HS-5 (cell line): Measurements from ENCODE around the gene DGCR8.

Experiments
- DNase-seq: peaks from one replicate; pipeline ENCODE4 v3.0.0-alpha.2; 2012; ENCODE audit warnings: low read depth

Gene DGCR8

DNA sequence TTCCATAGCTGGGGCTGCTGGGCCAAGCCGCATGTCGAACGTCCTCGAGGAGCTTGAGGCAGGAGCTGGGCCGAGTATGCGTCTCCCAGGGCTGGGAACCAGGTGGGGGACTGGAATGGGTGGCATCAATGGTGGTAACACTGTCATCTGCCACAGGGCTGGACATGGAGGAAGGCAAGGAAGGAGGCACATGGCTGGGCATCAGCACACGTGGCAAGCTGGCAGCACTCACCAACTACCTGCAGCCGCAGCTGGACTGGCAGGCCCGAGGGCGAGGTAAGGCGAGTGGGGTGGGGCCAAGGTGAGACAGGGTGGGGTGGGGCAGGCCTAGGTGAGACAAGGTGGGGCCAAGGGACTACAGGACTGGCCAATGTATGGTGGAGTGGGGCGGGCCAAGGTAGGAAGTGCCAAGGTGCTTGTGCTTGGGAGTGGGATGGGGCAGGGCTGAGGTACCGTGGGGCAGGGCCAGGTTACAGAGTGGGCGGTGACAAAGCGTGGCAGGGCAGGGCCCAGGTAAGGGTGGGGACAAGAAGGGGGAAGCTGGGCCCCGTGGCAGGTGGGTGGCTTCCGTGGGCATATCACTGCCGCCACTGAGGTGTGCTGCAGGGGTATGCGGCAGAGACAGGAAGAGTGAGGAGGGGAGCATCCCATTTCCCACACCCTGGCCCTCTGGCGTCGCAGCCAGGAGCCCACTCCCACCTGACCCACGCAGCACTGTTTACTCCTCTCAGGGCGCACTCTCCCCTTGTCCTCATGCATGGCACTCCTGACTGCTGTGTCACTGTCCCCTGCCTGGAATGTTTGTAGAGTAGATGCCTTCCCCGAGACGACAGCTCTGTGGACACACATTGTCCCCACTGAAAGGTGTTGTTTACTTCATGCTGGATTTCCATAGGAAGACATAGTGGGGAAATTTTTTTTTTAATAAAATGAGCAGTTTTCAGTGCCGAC is 27.5 kb upstream of the DGCR8 start:
- DNase-seq = no peak

DNA sequence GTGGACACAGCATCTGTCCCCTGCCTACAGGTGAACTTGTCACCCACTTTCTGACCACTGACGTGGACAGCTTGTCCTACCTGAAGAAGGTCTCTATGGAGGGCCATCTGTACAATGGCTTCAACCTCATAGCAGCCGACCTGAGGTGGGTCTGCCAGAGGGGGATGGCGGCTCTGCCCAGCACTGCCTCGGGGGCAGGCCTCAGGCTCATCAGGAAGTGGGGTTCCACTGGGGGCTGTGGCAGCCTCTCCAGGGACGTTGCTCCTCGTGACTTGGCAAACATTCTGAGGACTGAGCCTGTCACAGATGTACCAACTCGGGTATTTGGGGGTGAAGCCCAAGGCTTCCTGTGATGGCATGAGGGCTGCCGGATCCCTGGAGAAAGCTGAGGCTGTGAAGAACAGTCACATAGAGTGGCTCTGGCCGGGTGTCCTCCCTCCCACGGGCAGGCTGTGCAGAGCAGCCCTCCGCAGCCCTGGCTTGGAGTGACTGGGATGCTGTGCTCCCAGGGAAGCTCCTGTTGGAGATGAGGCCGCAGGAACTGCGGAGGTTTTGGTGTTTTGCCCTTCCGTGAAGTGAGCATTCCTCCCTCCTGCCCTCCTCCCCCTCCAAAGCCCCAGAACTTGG is 26.5 kb upstream of the DGCR8 start:
- no peak for DNase-seq

DNA sequence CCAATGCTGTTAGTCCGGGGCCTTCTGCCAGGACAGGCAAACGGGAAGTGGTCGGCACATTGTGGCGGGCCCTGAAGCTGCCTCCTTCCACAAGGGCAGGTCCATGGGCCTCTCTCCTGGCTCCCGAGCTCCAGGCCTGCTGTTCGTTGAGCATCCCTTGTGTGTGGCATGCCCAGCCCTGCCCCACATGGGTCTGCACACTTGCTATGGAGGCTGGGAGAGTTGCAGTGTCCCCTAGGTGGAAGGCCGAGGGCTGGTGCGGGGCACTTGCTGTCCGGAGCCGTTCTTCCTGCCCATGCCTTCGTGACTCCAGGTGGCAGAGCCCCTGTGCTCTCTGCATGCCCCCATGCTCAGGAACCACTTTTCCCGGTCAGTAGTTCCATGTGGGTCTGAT is 26.0 kb upstream of the DGCR8 start:
- no peak for DNase-seq

DNA sequence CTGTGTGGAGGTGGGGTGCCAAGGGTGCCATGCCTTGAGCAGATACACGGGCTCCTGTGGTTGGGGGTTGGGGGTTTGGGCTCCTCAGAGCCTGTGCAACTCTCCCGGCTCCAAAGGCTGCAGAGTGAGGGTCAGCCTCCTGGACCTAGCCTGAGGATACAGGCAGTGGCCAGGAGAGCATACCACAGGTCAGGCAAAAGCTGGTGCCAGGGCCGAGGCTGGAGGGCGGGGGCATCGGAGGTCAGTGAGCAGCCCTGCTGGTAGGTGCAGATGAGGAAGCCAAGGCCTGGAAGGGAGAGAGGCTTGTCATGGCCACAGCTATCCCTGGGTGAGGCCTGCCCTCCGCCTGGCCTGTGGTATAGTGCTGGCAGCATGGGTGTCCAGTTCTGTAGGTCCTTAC is 25.6 kb upstream of the DGCR8 start:
- no peak for DNase-seq

DNA sequence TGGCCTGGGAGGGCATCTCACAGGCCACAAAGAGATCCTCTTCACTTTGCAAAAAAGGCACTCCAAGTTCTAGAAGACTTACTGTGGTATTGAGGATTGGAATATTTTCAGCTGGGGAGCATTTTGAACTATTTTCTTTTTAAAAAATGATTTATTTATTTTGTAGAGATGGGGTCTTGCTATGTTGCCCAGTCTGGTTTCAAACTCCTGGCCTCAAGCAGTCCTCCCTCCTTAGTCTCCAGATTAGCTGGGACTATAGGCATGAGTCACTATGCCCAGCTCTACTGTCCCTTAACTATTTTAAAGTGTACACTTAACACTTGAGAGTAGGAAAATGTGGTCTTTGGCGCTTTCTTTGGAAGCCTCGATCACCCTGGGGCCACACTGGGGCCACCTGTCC is 24.9 kb upstream of the DGCR8 start:
- DNase-seq = no peak

DNA sequence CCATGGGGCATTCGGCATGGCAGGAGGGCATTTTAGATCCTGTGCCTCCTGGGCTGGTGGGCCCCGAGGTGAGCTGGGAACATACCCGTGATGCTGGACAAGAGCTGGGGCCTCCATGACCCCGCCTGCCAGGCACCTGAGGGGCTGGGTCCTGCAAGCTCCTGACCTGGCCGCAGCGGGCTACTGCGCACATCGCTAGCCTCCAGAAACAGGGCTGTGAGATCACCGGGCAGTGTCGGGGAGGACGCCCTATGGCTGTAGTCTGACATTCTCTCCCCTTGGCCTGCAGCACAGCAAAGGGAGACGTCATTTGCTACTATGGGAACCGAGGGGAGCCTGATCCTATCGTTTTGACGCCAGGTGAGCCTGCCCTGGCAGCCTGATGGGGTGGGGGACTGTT is 24.4 kb upstream of the DGCR8 start:
- no peak for DNase-seq

DNA sequence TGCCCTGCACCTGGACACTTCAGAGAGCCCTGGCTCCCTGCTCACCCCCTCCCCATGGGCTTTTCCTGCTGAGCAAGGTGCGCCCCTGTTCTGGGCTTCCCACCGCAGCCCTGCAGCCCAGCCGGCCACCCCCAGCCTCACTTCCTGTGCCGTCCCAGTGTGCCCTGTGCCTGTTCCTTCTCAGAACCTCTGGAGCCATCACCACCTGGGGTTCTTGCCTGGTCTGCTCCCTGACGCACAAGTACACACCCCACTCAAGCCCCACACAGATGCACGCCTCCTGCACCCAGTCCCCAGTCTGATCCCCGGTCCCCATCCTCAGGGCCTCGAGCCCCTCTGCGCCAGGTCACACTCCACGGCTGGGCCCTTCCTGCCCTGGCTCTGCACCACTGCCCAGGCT is 23.9 kb upstream of the DGCR8 start:
- DNase-seq = no peak

DNA sequence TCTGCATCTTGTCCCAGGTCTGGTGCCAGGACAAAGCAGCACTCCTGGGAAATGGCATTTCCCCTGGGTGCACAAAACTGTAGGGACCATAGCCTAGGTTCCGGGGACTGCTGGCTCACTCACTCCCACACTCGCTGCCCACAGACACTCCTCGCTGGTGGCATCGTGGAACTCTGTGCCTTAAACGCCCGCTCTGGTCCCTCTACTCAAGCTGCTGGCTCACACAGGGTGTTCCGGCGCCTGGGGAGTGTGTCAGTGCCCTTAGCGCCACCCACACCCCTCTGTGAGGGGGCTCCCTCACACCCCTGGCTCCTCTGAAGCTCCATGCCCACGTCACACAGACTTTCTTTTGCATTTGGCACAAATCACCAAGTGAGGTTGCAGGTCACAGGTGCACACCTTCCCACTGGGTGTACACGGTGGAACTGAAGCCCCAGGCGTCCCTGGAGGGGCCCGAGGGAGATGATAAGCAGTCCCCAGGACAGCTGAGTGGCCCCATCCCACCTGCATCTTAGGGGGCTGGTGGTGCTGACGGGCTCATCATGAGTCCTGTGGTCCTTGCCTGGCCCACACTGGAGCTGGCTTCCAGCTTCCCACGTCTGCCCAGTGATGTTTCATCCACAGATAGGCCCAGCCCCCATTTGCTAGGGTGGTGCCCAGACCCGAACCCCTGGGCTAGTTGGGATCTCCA is 23.2 kb upstream of the DGCR8 start:
- no peak for DNase-seq

DNA sequence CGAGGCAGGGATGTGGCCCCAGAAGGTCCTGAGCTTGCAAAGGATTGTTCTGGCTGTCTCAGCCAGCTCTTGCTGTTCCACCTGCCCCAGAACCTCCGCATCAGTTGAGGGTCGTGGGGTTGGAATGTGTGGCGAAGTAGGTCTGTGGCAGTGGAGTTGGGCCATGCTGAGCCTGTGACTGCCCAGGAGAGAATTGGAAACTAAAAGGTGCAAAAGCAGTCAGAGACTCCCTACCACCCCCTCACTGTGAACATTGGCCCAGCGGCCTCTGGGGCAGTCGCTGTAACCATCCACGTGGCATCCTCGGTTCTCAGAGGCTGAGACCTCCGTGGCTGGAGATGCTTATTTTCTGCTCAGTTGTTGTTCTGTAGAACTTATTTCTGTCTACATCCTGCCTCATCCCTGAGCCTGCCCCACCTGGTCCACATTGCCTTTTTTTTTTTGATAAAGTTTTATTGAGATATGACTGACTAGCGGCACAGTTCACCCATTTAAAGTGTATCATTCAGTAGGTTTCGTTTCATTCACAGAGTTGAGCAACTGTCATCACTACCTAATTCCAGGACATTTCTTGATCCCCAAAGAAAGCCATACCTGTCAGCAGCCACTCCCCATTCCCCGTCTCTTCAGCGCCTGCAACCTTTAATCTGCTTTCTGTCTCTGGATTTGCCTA is 22.3 kb upstream of the DGCR8 start:
- no peak for DNase-seq

DNA sequence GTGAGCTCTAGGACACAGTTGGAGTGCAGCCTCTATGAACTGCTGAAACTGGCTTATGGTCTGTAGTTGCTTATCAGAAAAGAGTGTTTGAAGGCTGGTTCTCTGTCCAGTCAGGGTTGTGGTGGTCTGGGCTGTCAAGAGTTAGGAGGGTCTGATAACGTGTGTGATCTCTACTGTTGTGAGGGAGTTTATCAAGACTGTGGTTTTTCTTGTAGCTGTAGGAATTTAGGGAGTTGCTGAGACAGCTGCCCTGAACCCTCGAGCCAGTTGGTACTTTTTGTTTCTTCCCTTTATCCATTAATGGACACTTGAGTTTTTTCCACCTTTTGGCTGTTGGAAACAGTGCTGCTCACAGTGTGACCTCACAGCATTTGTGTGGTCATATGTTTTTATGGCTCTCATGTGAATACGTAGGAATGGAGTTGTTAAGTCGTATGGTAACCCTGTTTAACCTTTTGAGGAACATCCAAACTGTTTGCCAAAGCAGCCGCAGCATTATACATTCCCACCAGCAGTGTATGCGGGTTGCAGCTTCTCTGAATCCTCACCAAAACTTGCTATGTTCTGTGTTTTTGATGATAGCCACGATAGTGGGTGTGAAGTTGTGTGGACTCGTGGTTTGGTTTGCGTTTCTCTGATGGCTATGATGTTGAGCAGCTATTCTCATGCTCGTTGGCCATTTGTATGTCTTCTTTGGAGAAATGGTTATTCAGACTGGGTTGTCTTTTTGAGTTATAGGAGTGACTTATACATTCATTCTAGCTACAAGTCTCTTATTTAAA is 20.9 kb upstream of the DGCR8 start:
- DNase-seq = no peak

DNA sequence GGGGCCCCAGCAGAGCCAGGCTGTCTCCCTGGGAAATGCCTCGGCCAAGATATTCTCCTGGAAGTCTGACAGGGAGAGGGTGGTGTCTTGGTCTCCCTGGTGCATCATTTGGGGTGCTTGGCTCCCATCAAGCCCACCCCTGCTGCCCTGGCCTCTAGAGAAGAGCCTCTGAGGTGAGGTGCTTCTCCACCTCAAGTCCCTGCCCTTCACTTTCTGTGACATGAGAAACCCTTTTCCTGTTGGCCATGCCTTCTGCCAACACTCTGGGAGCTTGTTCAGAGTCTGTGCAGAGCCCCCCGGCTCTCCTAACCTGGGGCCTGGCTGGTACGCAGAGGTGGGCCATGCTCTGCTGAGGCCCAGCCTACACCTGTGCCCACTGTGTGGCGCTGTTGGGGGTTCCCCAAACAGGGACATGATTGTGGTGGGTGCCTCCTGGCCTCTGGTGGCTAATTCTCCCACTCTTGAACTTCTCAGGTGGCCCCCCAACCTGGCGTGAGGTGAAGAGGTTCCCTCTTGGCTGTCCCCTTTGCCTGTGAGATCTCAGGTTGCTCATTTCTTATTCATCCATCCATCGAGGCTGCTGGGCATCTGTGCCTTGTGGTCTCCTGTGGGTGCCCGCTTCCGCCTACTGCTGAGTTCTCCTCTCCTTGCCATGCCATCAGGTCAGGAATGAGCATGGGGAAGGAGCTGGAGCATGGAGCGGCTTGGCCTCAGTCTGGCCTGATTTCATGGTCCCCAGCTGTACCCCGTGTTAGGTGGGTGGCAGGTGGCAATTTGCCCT is 19.2 kb upstream of the DGCR8 start:
- no peak for DNase-seq

DNA sequence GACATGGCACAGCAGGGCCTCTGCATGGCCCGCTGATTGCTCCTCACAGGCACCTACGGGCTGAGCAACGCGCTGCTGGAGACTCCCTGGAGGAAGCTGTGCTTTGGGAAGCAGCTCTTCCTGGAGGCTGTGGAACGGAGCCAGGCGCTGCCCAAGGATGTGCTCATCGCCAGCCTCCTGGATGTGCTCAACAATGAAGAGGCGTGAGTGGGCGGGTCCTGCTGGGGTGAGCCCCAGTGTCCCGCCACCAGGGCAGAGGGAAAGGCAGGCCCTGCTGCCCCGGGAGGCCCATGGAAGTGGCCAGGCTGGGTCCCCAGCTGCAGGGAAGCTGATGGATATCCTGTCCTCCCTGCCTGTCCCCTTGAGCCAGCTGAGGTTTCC is 18.6 kb upstream of the DGCR8 start:
- DNase-seq = no peak

DNA sequence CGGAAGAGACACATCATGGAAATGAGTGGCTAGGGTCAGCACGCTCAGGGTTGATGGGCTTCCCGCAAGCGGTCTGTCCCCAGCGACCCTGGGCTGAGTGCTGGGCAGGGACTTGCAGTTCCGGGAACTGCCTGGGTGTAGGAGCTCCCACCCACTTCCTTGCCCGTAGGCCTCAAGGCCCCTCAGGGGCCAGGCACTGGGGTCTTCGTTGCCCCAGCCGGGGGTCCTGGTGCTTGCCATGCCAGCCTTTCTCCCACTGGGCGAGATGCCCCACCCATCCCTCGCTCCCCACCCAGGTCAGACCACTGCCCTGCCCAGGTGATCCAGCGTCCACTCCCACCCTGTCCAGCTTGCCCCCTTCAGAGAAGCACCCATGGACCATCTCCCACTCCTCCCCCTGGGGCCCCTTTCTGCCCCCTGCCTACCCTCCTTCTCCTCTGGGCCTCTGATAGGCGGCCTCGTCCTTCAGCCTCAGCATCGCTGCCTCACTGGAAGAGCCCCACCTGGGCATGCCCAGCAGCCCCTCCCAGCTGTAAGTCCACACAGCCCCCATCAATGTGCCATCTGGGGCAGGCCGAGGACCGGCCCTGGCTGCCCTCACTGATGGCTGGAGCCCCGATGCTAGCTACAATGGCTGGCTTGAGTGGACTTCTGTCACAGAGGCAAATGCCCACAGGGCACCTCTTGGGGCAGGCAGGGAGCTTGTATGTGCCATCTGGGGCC is 17.8 kb upstream of the DGCR8 start:
- no peak for DNase-seq

DNA sequence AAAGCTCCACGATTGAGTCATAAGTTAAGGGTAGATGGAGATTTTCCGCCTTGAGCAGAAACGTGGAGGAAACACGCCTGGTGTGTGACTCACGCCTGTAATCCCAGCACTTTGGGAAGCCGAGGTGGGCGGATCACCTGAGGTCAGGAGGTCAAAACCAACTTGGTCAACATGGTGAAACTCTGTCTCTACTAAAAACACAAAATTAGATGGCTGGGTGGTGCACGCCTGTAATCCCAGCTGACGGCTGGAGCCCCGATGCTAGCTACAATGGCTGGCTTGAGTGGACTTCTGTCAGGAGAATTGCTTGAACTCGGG is 17.3 kb upstream of the DGCR8 start:
- DNase-seq = peak; percentile 9

DNA sequence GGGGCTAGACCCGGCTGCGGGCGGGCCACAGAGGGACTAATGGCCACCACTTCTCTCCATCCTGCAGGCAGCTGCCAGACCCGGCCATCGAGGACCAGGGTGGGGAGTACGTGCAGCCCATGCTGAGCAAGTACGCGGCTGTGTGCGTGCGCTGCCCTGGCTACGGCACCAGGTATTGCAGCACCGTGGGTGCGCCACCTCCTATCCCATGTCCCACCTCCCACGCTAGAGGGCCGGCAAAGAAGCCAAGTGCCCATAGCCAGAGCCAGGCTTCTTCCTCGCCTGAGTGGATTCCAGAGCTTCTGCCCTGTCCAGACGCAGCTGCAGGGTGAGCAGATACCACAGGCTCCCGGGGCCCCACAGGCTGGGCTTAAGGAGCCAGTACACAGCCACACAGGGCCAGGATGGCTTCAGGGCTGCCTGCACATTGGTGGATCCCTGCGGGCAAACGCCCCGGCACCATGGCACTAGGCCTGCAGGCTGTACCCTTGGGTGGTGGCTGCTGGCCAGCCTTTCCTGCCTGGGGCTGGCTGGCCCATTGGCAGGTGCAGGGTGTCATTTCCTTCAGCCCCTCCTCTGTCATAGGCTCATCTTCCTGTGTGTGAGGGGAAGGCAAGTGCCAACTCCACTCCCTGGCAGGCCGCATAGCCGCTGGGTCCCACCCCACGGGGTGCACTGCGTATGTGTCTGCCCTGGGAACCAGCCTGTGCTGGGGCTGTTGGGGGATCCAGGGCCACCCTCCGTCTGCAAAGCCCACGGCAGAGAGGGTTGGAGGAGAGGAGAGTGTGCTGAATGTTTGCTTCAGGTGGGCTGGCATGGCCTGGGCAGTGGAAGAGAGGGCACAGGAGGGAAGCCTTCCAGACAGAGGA is 16.5 kb upstream of the DGCR8 start:
- DNase-seq = no peak

DNA sequence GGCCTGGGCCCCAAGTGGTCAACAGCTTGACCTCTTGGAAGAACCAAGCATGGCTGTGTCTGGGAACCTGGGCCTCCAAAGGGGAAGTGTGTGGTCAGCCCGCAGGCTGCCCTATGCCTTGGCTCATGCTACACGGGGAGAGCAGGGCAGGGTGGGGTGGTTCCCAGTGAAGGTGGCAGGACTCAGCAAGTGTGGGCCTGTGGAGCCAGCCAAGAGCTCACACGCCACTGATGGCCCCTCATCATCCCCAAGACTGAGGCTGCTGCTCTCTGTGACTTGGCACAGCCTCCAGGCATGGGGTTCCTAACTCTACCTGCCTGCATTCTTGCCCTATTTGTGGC is 15.9 kb upstream of the DGCR8 start:
- DNase-seq = no peak

DNA sequence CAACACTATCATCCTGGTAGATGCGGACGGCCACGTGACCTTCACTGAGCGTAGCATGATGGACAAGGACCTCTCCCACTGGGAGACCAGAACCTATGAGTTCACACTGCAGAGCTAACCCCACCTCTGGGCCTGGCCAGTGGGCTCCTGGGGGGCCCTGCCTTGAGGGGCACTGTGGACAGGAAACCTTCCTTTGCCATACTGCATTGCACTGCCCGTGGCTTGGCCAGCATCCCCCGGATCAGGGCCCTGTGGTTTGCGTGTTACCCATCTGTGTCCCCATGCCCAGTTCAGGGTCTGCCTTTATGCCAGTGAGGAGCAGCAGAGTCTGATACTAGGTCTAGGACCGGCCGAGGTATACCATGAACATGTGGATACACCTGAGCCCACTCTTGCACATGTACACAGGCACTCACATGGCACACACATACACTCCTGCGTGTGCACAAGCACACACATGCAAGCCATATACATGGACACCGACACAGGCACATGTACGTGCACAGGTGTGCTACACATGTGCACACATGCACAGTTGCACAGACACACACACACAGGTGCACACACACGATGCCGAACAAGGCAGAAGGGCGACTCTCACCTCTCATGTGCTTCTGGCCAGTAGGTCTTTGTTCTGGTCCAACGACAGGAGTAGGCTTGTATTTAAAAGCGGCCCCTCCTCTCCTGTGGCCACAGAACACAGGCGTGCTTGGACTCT is 15.3 kb upstream of the DGCR8 start:
- DNase-seq = no peak

DNA sequence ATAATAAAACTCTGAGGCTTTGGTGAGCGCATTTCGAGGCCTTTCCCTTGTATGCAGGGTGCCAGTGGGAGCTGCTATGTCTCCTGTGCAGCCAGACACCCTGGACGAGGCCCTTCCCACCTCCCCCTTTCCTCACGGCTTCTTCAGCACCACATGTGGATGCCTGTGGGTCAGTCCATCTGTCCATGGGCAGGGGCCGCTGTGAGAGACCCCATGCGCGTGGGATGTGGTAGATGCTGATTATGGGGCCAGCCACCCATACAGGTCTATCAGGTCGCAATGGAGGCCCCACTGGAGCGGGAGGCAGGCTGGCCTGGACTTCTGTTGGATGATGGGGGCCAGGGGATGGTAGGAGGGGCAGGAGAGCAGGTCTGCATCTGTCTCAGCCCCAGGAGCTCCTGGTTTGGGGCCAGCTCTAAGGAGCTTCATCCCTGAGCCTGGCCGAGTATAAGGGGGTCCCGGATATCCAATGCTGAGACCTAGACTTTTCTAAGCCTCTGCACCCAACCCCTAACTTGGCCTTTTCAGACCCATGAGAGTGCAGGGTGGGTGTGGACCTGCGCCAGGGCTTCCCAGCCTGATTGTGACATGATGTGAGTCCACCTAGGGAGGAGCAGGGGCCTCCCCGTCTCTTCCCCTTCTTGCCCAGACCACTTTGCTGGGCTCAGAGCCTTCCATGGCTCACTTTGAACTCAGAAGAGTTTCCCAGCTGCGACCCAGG is 14.0 kb upstream of the DGCR8 start:
- DNase-seq = no peak
